K562 (cell line): ENCODE measurements around the gene TMEM132D. TPM values are rescaled to one million over a fixed set of nuclear protein-coding genes. Genes with fewer than 3 reads are reported as not detected.

Experiments
- ATAC-seq: fragments of 200-7000 bp; cut with Tn5 transposase; 3 replicates; pipeline ENCODE4 v1.9.1; 2020; ENCODE audit warnings: moderate library complexity
- BruUV-seq: library from RNA; stranded (reverse); fragments of 400-500 nt; replicated peaks from 2 replicates; lab custom pipeline; 2021; lab: Mats Ljungman, UMichigan
- CTCF ChIA-PET: fragments of 300-600 bp; formaldehyde crosslinking; extraction: SDS; loops from one replicate; lab custom pipeline; 2021; ENCODE audit warnings: low intra/inter-chr PET ratio; lab: Yijun Ruan, JAX
- POLR2A ChIA-PET: fragments of 300-600, 350-650 bp; sonication (Branson Sonifier 250); formaldehyde crosslinking; extraction: SDS; loops from one replicate; lab custom pipeline; 2021; ENCODE audit warnings: antibody characterized with exemption, inconsistent platforms; lab: Yijun Ruan, JAX
- DNase-seq, 4 experiments: peaks; one replicate each; pipeline versions ENCODE4 v3.0.0 to v3.0.0-alpha.2; 2011 to 2018; ENCODE audit warnings: low spot score in 3 of 4, mixed read lengths in 3 of 4; ENCODE audit errors: extremely low read depth in 1 of 4
- FAIRE-seq: peaks from 2 replicates; lab custom pipeline; 2011; peaks lifted over from hg19 to GRCh38; lab: Jason Lieb, UNC
- H2AFZ ChIP-seq: 2 replicates; pipeline ENCODE4 v1.6.0; 2011; ENCODE audit warnings: low read depth, low read length, control low read depth, inconsistent platforms
- H3K27ac ChIP-seq: fragments of 200-600 bp; 3 replicates; pipeline ENCODE4 v1.8.0; 2011; ENCODE audit warnings: low read depth, mild to moderate bottlenecking, control low read depth, inconsistent platforms, low read length, moderate library complexity, mixed read lengths; ENCODE audit errors: extremely low read depth
- H3K27me3 ChIP-seq, 2 experiments: fragments of 300-600 bp in 1 of 2; 2 replicates in 1 of 2; 3 replicates in 1 of 2; pipeline versions ENCODE4 v1.6.0 to v1.8.0; 2011; ENCODE audit warnings: inconsistent platforms in 2 of 2, low read length in 2 of 2, mild to moderate bottlenecking in 1 of 2, mixed read lengths in 1 of 2, moderate library complexity in 1 of 2; ENCODE audit not compliant: control insufficient read depth in 2 of 2, insufficient read depth in 2 of 2
- H3K36me3 ChIP-seq: fragments of 300-600 bp; 3 replicates; pipeline ENCODE4 v1.8.0; 2011; ENCODE audit warnings: mild to moderate bottlenecking, low read length, inconsistent platforms; ENCODE audit not compliant: control insufficient read depth, insufficient read depth
- H3K4me1 ChIP-seq, 2 experiments: fragments of 200-600 bp in 1 of 2; replicated peaks in 1 of 2; 2 replicates in 1 of 2; 3 replicates in 1 of 2; pipeline versions ENCODE4 v1.5.1 to v1.8.0; 2011; ENCODE audit warnings: inconsistent platforms in 2 of 2, low read length in 2 of 2, mild to moderate bottlenecking in 1 of 2, mixed read lengths in 1 of 2, moderate library complexity in 1 of 2; ENCODE audit not compliant: control insufficient read depth in 2 of 2, insufficient read depth in 2 of 2
- H3K4me2 ChIP-seq: 2 replicates; pipeline ENCODE4 v1.6.1; 2011; ENCODE audit warnings: low read length, control low read depth, inconsistent platforms, mixed read lengths; ENCODE audit not compliant: insufficient read depth
- H3K4me3 ChIP-seq: fragments of 200-600 bp; sonication (generic), shearing (Covaris generic); 2 replicates; pipeline ENCODE4 v1.5.1; 2016; ENCODE audit warnings: control low read depth, inconsistent platforms
- H3K79me2 ChIP-seq: fragments of 200-600 bp; 3 replicates; pipeline ENCODE4 v1.8.0; 2011; ENCODE audit warnings: low read length, inconsistent platforms; ENCODE audit not compliant: control insufficient read depth, insufficient read depth
- H3K9ac ChIP-seq, 2 experiments: 2 replicates each; pipeline versions ENCODE4 v1.6.0 to v1.6.1; 2011; ENCODE audit warnings: low read depth in 2 of 2, low read length in 2 of 2, control low read depth in 1 of 2, inconsistent platforms in 1 of 2, mild to moderate bottlenecking in 1 of 2, mixed read lengths in 1 of 2; ENCODE audit not compliant: insufficient read depth in 1 of 2
- H3K9me1 ChIP-seq: one replicate; pipeline ENCODE4 v1.6.0; 2011; ENCODE audit warnings: inconsistent platforms, mild to moderate bottlenecking, low read length, moderate library complexity; ENCODE audit not compliant: control insufficient read depth, insufficient read depth
- H3K9me3 ChIP-seq: replicated peaks from 2 replicates; pipeline ENCODE4 v1.5.1; 2011; ENCODE audit warnings: low read depth, low read length, inconsistent platforms; ENCODE audit not compliant: control insufficient read depth, insufficient read depth
- H4K20me1 ChIP-seq: replicated peaks from 2 replicates; pipeline ENCODE4 v1.6.1; 2011; ENCODE audit warnings: low read length, inconsistent platforms, mixed read lengths; ENCODE audit not compliant: control insufficient read depth, insufficient read depth
- DEAF1 ChIP-seq: fragments of 450-650 bp; formaldehyde crosslinking; IDR thresholded peaks from 2 replicates; pipeline ENCODE4 v1.4.0; 2020; ENCODE audit warnings: mild to moderate bottlenecking, moderate library complexity
- FUS ChIP-seq: fragments of 200-400 bp; formaldehyde crosslinking; optimal IDR thresholded peaks from 2 replicates; pipeline ENCODE3; 2017; ENCODE audit warnings: low read depth, low read length
- KLF1 ChIP-seq: fragments of 450-650 bp; IDR thresholded peaks from 2 replicates; pipeline ENCODE4 v1.6.1; 2016; ENCODE audit warnings: missing genetic modification characterization, missing compliant biosample characterization
- SREBF1 ChIP-seq: fragments of 150-350 bp; IDR thresholded peaks from 2 replicates; pipeline ENCODE4 v1.6.1; 2014; ENCODE audit warnings: antibody characterized with exemption, low read depth, low read length, borderline replicate concordance
- ZZZ3 ChIP-seq: fragments of 450-650 bp; IDR thresholded peaks from 2 replicates; pipeline ENCODE4 v1.6.1; 2016; ENCODE audit warnings: antibody characterized with exemption, mild to moderate bottlenecking, moderate library complexity
- WGBS: fragments of 100-300 bp; shearing (Covaris generic); methylation state at CpG from one replicate; pipeline ENCODE4 v1.1.6; 2016; ENCODE audit warnings: low coverage, mixed read lengths; ENCODE audit not compliant: insufficient coverage; ENCODE audit errors: missing lambda C conversion rate; 5-methylcytosine and 5-hydroxymethylcytosine counted together
- in situ Hi-C: fragments of 300-500 bp; cut with MboI; formaldehyde crosslinking; loops from 4 replicates; pipeline ENCODE4 v1.15.0; 2018; ENCODE audit warnings: inconsistent platforms, mixed read lengths
- intact Hi-C: fragments of 100-400 bp; cut with micrococcal nuclease; formaldehyde crosslinking; loops from 2 replicates; pipeline ENCODE4 v1.14.2; 2022
- polyA plus RNA-seq, 8 experiments: library from polyadenylated mRNA; depleted of rRNA in 4 of 8; stranded (reverse) in 5 of 8; unstranded in 3 of 8; fragments of >200 nt; fragmentation: Nextera tagmentation in 2 of 8; fragmentation: Illumina TruSeq in 1 of 8; extraction: Ambion mirVana in 2 of 8; extraction: Trizol in 1 of 8; gene quantifications; 2 replicates each; pipeline versions ENCODE4 v1.2.1 to v1.2.3, GENCODE V29; 2011 to 2014; ENCODE audit warnings: inconsistent platforms in 1 of 8, missing spikeins in 1 of 8
- total RNA-seq, 7 experiments: library from RNA; depleted of rRNA in 6 of 7; stranded (reverse); fragments of >200 nt in 6 of 7; fragmentation: Illumina TruSeq in 2 of 7; extraction: Trizol in 2 of 7; gene quantifications; 2 replicates each; pipeline versions ENCODE4 v1.2.1 to v1.2.3, GENCODE V29; 2011 to 2021; ENCODE audit warnings: low replicate concordance in 1 of 7
- TF ChIP-seq, protein P1 (sequence below): sonication (generic); formaldehyde crosslinking; IDR thresholded peaks from 2 replicates; pipeline ENCODE4 v1.8.0; 2022; ENCODE audit warnings: mild to moderate bottlenecking, missing genetic modification reagents

TMEM132D gene
- total and polyA plus RNA-seq, 9 of the 15 experiments (the other 6 are each of a cell fraction or from before 2014, with no cell fraction given): not detected

DNA sequence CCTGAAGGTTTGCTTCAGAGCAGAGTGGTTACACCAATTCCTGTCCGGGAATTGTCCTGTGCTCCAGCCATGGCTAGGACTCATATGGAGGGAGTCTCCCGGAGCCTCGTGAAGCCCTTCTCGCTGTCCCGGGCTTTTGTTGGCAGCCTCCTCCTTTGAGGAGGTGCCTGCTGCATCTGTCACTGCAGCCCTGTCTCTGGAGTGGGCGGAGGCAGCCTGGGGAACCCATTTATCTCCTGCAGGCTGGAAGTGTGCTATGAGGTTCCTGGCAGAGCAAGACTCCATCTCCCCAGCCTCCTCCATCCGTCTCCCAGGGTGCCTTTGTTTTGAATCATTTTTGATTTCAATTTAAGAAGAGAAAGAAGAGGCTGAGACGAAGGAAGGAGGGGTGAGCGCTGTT, 695.3 kb downstream of the TMEM132D start:
- Histone ChIP-seq H3K36me3 (no peaks in the 10 kb centered on the region), H3K4me1 (no peaks in the 10 kb centered on the region), H3K4me3 (no peak overlapping the region), H3K79me2 (no peaks in the 10 kb centered on the region), H3K27me3 (peaks cover 0 to 10% of the 10 kb centered on the region in 2 experiments; a peak in 2 of 5 replicates), H3K27ac (no peak overlapping the region), H2AFZ (no peak overlapping the region), H3K9ac (no peak overlapping the region), H4K20me1 (no peaks in the 10 kb centered on the region), H3K9me3 (no peaks in the 10 kb centered on the region), H3K4me2 (no peak overlapping the region), H3K9me1 (no peaks in the 10 kb centered on the region)
- WGBS: 0% methylated on average over 7 of the region's 9 CpGs
- ATAC-seq: no peak
- POLR2A ChIA-PET: no interaction called here
- intact Hi-C loops: no loop called here
- TF ChIP-seq SREBF1: no peak
- in situ Hi-C loops: no loop called here
- CTCF ChIA-PET: no interaction called here
- BruUV-seq: no TSS peak
- no peak for FAIRE-seq
- DNase-seq: no peak

DNA sequence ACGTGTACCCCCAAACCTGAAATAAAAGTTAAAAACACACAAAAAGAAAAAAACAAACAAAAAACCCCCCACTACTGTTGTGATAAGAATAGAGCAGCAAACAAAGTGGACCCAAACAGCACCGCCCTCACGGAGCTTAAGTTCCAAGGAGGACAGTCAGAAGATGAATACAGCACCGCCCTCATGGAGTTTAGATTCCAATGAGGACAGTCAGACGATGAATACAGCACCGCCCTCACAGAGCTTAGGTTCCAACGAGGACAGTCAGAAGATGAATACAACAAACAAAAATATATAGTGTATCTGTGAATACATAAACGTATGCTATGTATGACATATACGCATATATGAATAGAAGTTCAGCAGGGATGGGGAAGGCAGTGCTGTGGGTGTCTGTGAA, 696.7 kb downstream of the TMEM132D start:
- H3K79me2 ChIP-seq: no peaks in the 10 kb centered on the region
- H3K9me3 ChIP-seq: no peaks in the 10 kb centered on the region
- H3K27ac ChIP-seq: no peak overlapping the region
- ATAC-seq (no peak), FAIRE-seq (no peak), DNase-seq (no peak)
- TF ChIP-seq DEAF1: no peak
- TF ChIP-seq KLF1 (tag): no peak
- TF ChIP-seq, protein P1, sequence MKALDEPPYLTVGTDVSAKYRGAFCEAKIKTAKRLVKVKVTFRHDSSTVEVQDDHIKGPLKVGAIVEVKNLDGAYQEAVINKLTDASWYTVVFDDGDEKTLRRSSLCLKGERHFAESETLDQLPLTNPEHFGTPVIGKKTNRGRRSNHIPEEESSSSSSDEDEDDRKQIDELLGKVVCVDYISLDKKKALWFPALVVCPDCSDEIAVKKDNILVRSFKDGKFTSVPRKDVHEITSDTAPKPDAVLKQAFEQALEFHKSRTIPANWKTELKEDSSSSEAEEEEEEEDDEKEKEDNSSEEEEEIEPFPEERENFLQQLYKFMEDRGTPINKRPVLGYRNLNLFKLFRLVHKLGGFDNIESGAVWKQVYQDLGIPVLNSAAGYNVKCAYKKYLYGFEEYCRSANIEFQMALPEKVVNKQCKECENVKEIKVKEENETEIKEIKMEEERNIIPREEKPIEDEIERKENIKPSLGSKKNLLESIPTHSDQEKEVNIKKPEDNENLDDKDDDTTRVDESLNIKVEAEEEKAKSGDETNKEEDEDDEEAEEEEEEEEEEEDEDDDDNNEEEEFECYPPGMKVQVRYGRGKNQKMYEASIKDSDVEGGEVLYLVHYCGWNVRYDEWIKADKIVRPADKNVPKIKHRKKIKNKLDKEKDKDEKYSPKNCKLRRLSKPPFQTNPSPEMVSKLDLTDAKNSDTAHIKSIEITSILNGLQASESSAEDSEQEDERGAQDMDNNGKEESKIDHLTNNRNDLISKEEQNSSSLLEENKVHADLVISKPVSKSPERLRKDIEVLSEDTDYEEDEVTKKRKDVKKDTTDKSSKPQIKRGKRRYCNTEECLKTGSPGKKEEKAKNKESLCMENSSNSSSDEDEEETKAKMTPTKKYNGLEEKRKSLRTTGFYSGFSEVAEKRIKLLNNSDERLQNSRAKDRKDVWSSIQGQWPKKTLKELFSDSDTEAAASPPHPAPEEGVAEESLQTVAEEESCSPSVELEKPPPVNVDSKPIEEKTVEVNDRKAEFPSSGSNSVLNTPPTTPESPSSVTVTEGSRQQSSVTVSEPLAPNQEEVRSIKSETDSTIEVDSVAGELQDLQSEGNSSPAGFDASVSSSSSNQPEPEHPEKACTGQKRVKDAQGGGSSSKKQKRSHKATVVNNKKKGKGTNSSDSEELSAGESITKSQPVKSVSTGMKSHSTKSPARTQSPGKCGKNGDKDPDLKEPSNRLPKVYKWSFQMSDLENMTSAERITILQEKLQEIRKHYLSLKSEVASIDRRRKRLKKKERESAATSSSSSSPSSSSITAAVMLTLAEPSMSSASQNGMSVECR (CRISPR knock-in tag): no peak
- no peak for TF ChIP-seq ZZZ3
- TF ChIP-seq FUS: no peak
- CTCF ChIA-PET: no interaction called here
- 0% methylated on average over 9 of the region's 9 CpGs for WGBS
- H3K4me3 ChIP-seq: no peak overlapping the region
- no peak overlapping the region for H3K9ac ChIP-seq
- H3K9me1 ChIP-seq: no peaks in the 10 kb centered on the region
- peaks cover 0 to 10% of the 10 kb centered on the region in 2 experiments; a peak in 2 of 5 replicates for H3K27me3 ChIP-seq
- no TSS peak for BruUV-seq
- POLR2A ChIA-PET: interaction anchor here (0.6 kb wide), 1 partner anchor 376 kb away, joined by 3 read pairs; no protein-coding TSS in a partner anchor
- H3K36me3 ChIP-seq: no peaks in the 10 kb centered on the region
- in situ Hi-C loops (no loop called here), intact Hi-C loops (no loop called here)
- no peak overlapping the region for H2AFZ ChIP-seq
- no peaks in the 10 kb centered on the region for H3K4me1 ChIP-seq
- no peaks in the 10 kb centered on the region for H4K20me1 ChIP-seq
- H3K4me2 ChIP-seq: no peak overlapping the region
